Left kidney (tissue), 8 donors: ENCODE results near the gene GNG13. TPM values are rescaled to one million over a fixed set of nuclear protein-coding genes. Genes with fewer than 3 reads are reported as not detected.
"Not testable (repeated sequence)": the region's sequence is repeated elsewhere in the genome, so short reads cannot be mapped to it uniquely, and the experiment has no call there.

Experiments
- DNase-seq: peaks from one replicate; pipeline ENCODE4 v3.0.0-alpha.2; 2013
- long read RNA-seq, 8 donors: transcript quantifications; one replicate each; lab custom pipeline, GENCODE V29; 2026
- polyA plus RNA-seq: library from polyadenylated mRNA; unstranded; fragments of 120-200 nt; gene quantifications from one replicate; pipeline ENCODE4 v1.2.1, GENCODE V29; 2013; ENCODE audit not compliant: insufficient read length

Gene GNG13, protein sequence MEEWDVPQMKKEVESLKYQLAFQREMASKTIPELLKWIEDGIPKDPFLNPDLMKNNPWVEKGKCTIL
- polyA plus RNA-seq: 0.42 TPM
- long read RNA-seq, donor 1, partial matches to known transcripts: 16 of 16 reads
- long read RNA-seq, donor 1, other reads (novel, unspliced or antisense): 0 of 16 reads
- long read RNA-seq, donor 2: 0 reads
- long read RNA-seq, donor 3, partial matches to known transcripts: 10 of 10 reads
- long read RNA-seq, donor 3, other reads (novel, unspliced or antisense): 0 of 10 reads
- long read RNA-seq, donor 4: 0 reads
- long read RNA-seq, donor 5: 0 reads
- long read RNA-seq, donor 6, partial matches to known transcripts: 6 of 6 reads
- long read RNA-seq, donor 6, other reads (novel, unspliced or antisense): 0 of 6 reads
- long read RNA-seq, donor 7, partial matches to known transcripts: 17 of 17 reads
- long read RNA-seq, donor 7, other reads (novel, unspliced or antisense): 0 of 17 reads
- long read RNA-seq, donor 8: 0 reads

DNA sequence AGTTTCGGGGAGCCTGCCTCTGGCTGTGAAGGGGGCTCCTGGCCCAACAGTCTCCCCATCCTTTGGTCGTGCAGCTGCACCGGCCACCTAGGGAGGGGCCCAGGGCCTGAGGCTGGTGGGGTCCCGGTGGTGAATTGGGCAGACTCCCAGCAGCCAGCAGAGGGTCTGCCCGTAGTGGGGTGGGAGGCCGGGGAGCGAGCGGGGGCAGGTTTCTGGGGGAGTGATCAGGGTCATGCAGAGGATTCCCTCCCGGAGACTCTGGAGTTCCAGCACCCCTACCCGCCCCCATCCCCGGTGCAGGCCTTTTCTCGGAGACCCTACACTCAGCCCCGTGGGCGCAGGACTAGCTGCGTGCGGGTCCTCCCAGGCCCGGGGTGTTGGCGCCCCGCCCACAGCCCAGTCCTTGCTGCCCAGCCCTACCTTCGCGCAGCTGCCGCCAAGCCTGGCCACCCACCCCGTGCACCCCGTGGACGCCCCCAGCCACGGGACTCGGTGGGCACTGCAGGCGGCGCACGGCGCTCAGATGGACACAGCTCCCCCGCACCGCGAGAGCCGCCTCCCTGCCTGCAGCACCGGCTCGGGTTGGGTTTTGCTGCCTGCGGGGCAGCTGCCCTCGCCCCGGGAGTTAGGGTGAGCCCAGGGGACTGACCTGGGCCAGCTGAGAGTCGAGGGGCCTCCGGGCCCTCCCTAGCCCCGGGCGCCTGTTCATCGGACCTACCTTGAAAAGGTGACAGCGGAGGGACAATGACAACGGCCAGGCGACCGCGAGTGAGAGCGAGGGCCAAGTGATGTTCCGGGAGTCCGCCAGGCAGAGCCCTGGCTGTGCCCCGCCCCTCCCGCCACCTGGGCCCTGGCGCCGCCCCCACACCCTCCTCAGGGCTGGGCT, at the start of gene GNG13:
TSS of gene GNG13 (minus strand) at position 787 of the 886 bp plus-strand sequence. CDS start 1,657 bp downstream, outside the sequence.
- DNase-seq: no peak

DNA sequence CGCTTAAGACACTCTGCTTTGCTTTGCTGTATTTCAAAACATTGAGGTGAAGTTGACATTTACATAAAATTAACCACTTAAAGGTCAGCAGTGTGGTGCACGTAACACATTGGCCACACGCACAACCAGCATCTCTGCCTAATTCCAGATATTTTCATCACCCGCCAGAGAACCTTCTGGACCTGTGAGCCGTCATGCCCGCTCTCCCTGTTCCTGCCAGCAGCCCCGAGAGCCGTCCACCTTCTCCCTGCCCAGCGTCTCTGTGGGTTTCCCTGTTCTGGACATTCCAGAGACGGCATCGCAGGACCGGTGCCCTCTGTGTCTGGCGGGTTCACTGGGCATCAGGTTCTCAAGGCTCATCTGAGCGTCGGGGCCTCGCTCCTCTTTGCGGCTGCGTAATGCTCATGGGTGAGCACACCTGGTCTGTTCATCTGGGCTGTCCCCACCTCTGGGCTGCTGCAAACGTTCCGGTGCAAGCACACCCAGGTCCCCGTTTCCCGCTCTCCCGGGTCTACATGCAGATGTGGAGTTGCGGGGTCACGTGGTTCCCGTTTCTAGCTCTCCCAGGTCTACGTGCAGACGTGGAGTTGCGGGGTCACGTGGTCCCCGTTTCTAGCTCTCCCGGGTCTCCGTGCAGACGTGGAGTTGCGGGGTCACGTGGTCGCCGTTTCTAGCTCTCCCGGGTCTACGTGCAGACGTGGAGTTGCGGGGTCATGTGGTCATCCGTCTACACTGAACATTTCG, 48.1 kb upstream of the GNG13 start:
- DNase-seq: no peak

DNA sequence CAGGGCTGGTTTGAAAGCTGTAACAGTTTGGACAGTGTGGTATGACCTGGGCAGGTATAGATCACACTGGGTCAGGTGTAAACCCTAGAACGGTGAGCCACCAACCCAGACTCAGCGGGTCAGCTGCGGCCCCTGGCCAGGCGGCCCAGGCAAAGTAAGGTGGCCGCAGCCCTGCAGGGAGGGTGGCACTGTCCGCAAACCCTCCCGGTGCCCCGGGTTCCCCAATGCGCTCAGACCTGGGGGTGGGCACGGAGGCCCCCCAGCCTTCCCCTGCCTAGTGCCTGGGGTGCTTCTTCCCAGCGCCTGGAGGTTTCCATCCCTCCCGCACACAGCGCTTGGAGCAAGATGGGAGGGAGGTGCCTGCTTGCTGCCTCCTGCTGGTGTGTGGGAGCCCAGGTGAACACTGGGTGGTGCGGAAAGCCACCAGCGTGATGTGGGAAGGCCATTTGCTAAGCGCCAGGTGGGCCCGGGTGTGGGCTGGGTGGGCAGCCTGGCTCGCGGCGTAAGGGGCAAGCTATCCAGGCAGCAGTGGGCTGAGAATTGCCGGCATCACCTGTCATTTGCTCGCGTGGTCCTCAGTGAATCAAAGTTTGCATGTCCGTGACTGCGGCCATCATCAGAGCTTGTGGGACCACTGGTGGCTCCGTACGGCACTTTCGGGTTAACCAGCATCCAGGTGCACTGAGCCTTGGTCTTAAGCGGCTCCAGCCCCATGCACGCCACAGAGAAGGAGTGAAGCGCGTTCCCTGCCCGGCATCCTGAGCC, 47.3 kb upstream of the GNG13 start:
- DNase-seq: no peak

DNA sequence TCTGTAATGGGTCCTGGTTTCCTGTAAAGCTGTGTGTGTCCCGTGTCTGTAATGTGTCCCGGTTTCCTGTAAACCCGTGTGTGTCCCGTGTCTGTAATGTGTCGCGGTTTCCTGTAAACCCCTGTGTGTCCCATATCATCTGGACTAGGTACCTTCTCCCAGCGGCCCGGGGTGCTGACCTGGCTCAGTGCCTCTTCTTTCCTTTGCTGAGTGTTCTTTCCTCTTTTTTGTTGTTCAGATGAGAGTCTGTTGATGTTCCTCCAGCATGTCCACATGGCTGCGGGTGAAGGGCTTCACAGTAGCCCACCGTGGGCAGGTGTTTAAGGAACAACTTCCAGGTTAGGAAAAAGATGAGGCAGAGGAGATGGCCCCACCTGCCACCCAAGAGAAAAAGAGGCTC, 46.6 kb upstream of the GNG13 start:
- no peak for DNase-seq

DNA sequence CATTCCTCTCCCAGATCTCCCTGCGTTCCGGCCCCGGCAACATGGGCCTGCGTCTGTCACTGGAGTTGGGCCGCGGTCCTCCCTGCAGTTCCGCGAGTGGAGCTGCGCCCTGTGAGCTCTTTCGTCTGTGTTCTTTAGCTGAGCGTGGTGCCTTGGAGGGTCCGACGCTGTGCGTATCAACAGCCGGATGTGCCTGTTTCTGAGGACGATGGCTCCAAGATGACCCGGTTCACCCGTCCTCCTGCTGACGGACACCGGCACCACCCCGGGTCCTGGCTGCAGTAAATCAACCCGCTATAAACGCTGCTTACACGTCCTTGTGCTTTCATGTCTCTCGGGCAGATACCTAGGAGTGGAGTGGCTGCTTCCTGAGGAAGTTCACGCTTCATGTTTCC, 44.8 kb upstream of the GNG13 start:
- peak; percentile 31 for DNase-seq

DNA sequence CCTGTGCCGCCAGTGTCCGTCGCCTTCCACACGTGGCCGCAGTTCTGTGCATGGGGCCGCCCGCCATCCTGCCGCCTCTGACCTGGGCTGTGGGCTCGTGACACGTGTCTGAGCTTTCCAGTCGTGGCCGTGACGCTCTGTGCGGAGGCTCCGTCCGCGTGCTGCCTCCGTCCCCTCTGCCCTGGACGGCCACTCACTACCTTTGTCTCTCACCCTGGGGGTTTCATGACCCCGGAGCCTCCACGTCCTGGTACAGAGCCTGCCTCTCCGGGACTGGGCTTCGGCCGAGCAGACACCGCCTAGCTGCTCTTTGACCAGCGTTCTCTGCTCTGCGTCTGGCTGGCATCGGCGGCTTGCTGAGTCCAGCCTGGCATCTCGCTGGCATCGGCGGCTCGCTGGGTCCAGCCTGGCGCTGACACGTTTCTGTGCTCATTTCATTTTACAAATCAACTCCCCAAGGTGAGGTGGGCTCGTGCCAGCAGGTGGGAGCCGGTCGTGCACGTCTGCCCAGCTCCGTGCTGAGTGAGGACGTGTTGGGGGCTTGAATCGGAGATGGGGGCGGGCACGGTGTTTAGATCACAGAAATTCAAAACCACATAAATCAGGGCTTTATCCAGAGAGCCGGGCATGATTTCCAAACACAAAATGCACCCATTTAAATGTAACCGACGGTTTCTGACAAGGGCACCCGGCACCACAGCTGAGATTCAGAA, 44.3 kb upstream of the GNG13 start:
- no peak for DNase-seq

DNA sequence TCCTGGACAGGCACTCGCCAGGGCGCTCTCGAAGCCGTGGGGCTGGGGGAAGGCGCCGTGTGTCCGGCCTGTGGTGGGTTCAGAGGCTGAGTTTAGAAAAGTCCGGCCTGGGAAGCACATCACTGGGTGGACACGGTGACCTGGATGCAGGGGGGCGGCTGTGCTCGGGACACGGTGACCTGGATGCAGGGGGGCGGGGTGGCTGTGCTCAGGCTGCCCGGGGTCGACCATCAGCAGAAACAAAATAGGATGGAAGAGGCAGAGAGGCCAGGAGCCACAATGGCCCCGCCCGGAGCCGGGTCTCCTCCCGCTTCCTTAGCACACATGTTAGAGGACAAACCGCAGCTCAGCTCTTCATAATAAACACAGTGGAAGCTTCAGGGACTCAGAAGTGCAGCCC, 43.2 kb upstream of the GNG13 start:
- no peak for DNase-seq

DNA sequence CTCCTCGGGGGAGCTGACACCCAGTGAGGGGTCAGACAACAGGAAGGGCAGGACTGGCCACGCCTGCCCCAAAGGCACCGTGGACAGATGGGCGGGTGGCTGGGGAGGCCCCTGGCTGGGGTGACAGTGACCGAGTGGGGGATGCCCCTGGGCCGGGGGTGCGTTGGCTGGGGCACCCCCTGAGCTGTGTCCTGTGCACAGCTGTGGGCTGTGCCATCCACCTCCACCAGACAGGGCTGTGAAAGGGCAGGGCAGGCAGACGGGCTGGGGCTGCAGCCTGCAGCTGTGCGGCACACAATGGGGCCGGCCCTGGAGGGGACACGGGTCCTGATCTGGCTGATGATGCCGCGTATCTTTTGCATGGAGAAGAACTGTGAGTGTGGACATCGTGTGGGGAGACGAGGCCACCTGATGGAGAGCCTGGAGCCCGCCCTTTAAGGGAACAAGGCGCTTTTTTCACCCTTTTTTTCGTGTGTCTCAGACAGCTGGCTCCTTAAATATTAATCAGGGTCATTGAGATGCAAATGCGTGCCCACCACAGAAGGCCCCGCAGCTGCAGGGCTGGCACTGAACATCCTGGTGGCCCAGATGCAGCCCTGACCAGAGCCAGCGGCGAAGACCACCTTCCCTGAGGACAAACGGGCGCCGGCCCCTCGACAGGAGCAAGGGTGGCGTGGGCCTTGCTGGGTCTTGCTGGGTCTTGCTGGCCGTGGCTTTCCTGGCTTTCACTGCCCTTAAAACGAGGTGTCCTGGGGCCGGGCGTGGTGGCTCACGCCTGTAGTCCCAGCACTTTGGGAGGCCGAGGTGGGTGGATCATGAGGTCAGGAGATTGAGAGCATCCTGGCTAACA, 42.4 kb upstream of the GNG13 start:
- DNase-seq: no peak

DNA sequence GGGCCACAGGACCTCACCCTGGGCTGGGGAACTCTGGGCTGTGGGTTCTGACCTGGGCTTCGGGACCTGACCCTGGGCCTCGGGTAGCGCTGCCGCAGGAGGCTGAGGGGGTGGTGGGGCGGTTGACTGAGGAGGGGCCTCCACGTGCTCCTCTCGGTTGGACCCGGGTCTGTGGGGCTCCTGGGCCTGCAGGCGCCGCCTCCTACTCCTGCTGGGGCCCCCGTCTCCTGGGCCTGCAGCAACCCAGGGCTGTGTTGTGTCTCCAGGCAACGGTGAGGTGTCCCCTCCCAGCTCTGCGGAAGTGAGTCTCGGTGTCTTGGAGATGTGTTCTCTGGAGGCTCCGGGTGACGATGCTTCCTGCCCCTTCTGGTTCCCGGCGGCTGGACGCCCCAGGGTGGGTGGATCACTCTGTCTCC, 41.5 kb upstream of the GNG13 start:
- DNase-seq: peak; percentile 61

DNA sequence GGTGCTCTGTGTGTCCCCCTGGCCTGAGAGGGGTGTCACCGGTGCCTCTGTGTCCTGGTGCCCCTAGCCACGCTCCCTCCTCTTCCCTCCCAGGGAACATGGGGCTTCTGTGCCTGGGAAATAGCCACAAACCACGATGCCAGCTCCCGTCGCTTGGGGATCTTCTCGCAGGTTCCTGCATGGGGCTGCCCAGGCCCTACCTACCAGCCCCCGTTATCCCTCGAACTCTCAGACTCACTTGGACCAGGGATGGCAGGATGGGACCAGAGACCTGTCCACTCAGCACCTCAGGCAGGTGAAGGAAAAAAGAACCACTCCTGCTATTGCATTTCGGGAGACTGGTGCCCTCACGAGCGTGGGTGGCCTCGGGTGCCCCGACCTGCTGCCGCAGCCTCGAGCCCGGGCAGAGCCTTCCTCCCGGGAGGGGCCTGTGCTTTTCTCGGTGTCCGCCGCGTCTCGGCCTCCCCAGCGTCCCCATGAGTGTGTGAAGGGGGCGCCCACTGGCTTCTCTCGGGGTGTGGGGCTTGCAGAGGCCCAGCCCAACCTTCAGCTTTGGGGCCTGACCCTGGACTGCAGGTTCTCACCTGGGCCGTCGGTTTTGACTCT, 41.0 kb upstream of the GNG13 start:
- DNase-seq: no peak

DNA sequence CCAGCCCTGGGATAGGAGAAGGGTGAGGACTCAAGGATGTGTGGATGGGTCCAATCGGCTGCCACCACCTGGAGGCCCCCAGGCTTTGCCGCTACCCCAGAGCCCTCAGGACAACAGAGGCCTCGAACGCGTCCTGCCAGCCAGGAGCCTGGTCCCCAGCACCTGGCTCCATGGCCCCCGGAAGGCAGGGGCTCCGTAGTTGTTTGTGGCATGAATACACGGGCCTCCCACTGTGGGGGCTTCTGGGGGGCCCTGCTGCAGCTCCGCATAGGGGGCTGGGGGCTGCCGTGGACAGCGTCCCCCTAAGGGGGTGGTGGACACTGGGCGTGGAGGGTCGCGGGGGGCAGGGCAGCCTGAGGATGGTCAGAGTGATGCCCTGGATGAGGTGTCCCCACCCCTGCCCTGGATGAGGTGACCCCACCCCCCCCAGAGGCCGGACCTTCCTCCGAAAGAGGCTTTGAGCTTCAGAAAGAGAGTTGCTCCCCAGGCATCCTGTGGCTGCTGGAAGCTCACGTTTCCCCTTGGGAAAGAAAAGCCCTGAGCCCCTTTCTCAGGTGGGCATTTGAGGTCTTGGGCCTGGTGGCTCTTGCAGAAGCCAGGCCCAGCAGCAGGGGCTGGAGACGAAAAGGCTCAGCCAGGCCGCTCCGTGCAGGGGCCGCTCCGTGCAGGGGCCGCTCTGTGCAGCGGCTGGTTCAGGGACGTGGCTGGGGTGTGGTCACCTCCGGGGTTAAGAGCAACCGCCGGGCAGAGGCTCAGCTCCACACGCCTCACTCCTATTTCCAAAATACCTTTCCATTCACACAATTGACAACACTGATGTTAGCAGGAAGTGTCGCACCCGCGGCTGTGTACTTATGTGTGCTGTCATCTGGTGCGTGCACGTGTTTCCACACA, 40.3 kb upstream of the GNG13 start:
- DNase-seq: no peak

DNA sequence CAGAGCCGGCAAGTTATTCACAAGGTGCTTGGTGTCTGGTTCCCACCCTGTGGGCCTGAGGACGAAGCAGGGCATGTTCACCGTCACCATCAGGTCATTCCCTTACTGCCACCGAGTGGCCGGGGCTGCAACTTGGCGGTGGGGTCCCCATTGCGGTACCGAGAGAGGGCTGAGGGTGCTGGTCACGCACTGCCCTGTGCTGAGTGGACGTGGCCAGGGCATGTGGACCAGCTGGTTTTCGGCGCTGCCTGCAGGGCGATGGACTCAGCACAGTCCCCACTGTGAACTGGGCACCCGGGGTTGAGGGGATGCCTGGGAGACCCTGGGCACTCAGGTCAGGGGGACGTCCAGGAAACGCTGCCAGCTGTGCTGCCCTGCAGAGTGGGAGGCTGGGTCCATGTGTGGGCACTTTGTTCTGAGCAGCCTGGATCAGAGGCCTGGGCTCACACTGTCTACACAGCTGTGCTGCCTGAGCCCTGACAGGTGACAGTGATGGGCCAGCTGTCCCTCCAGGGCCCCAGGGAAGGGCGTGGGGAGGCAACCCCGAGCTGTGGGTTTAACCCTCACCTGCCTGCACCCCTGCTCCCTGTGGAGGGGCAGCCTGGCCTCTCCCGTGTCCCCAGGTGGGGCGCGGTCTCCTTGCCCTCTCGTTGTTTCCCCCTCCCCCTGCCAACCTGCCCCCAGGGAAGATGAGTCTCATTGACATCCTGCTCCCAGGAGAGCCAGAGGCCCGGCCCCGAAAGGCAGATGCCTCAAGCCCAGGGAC, 39.3 kb upstream of the GNG13 start:
- no peak for DNase-seq

DNA sequence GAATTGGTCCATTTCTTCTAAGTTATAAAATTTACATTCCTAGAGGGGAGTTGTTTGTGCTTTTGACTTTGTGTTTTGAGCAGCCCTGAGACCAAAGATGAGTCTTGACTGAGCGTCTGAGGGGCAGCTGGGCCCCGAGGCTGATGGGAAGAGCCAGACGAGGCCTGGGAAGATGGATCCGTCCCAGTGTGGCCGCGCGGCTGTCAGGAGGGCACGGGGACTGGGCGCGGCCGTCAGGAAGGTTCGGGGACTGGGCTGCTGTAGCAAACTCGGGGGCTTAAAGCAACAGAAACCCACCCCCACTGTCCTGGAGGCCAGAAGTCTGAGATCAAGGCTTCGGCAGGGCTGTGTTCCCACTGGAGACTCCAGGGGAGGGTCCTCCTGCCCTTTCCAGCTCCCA, 38.2 kb upstream of the GNG13 start:
- no peak for DNase-seq

DNA sequence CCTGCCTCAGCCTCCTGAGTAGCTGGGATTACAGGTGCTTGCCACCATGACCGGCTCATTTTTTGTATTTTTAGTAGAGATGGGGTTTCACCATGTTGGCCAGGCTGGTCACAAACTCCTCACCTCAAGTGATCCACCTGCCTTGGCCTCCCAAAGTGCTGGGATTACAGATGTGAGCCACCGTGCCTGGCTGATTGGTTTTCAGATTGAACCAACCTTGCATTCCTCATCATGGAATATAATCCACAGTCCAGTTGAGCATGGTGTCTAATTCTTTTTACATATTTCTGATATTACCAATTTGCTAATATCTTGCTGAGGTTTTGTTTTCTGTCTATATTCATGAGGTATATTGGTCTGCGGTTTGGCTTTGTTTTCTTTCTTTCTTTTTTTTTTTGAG, 36.3 kb upstream of the GNG13 start:
- not testable (repeated sequence) for DNase-seq

DNA sequence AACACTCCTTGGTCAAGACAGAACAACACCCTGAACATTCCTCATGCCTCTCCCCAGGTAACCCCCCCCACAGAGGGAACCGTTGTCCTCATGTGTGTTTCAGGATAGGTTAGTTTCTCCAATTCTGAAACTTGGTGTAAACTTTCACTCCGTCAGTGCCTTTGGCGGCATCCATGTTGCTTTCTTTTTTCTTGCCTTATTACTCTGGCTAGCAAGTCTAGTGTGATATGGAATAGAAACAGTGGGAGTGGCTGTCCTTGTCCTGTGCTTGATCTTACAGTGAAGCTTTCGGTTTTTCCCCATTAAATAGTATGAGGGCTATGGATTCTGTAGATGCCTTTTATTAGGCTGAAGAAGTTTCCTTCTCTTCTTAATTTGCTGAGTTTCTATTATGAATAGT, 35.7 kb upstream of the GNG13 start:
- DNase-seq: no peak

DNA sequence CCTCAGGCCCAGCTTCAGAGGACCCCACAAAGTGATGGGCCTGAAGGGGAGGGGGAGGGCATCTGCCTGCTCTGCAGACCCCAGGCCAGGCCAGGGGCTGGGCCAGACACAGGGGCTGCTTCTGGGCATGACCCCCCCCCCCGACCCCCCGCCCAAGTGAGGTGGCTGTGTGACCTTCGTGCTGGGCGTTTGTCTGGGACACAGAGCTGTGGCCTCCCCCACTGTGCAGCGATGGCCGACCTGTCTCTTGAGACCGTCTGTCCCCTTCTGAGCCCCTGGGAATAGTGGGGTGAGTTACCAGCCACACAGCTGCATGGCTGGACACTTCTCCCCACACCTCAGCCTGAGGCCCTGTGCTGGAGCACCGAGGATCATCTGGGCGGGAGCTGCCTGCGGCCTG, 34.8 kb upstream of the GNG13 start:
- no peak for DNase-seq

DNA sequence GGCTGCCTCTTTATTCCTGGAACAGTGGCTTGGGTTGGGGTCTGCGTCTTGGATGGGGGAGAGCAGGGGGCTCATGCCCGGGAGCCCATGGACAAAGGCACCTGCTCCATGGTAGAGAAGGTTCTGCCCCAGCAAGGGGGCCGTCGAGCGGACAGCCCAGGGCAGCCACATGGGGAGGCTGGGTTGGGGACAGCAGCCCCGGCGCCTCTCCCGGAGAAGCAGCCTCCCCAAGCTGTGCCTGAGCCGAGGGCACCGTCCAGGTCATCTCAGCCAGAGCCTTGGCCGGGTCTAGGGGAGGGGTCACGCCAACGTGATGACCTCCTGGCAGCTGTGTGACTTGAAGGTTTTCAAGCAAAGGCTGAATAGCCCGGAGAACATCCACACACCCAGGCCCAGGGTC, 32.9 kb upstream of the GNG13 start:
- DNase-seq: no peak
